OCI-LY1 (cell line): Measurements from ENCODE around the gene NECAB2.

Experiments used
- H2AFZ ChIP-seq: fragments of 200-600 bp; sonication (generic), shearing (Covaris generic); 2 replicates; pipeline ENCODE4 v1.6.0; 2014; ENCODE audit warnings: antibody characterized with exemption, mild to moderate bottlenecking, low read length
- H3F3A ChIP-seq: fragments of 200-600 bp; sonication (generic), shearing (Covaris generic); 2 replicates; pipeline ENCODE4 v1.6.0; 2014; ENCODE audit warnings: mild to moderate bottlenecking, antibody characterized with exemption, low read length, moderate library complexity; ENCODE audit not compliant: insufficient read depth
- H3K27ac ChIP-seq: fragments of 200-600 bp; sonication (generic); 2 replicates; pipeline ENCODE4 v1.5.1; 2014; ENCODE audit warnings: low read length, mixed run types, mild to moderate bottlenecking, low read depth; ENCODE audit not compliant: poor library complexity, severe bottlenecking
- H3K27me3 ChIP-seq: fragments of 200-600 bp; sonication (generic); 2 replicates; pipeline ENCODE4 v1.6.0; 2014; ENCODE audit warnings: antibody characterized with exemption, mild to moderate bottlenecking, low read length, moderate library complexity; ENCODE audit not compliant: insufficient read depth
- H3K36me3 ChIP-seq: fragments of 200-600 bp; sonication (generic); 2 replicates; pipeline ENCODE4 v1.6.1; 2014; ENCODE audit warnings: mild to moderate bottlenecking, antibody characterized with exemption, low read length, moderate library complexity, mixed read lengths; ENCODE audit not compliant: insufficient read depth
- H3K4me1 ChIP-seq: fragments of 200-600 bp; sonication (generic); 2 replicates; pipeline ENCODE4 v1.5.1; 2014; ENCODE audit warnings: mild to moderate bottlenecking, low read length, moderate library complexity; ENCODE audit not compliant: insufficient read depth, severe bottlenecking
- H3K4me2 ChIP-seq: fragments of 200-600 bp; sonication (generic), shearing (Covaris generic); 2 replicates; pipeline ENCODE4 v1.6.1; 2014; ENCODE audit warnings: low read length
- H3K4me3 ChIP-seq: fragments of 200-600 bp; sonication (generic); 2 replicates; pipeline ENCODE4 v1.5.1; 2014; ENCODE audit warnings: low read length, low read depth, mild to moderate bottlenecking, mixed read lengths; ENCODE audit not compliant: poor library complexity, severe bottlenecking
- H3K79me2 ChIP-seq: fragments of 200-600 bp; shearing (Covaris generic); 2 replicates; pipeline ENCODE4 v1.6.1; 2016; ENCODE audit warnings: mixed run types, low read length, mixed read lengths; ENCODE audit not compliant: insufficient read depth
- H3K9ac ChIP-seq: fragments of 200-600 bp; sonication (generic), shearing (Covaris generic); 2 replicates; pipeline ENCODE4 v1.6.1; 2014; ENCODE audit warnings: mild to moderate bottlenecking, low read length, mixed read lengths
- H3K9me2 ChIP-seq: fragments of 200-600 bp; sonication (generic), shearing (Covaris generic); 2 replicates; pipeline ENCODE4 v1.6.1; 2014; ENCODE audit warnings: low read depth, mild to moderate bottlenecking, low read length, mixed read lengths
- H3K9me3 ChIP-seq: fragments of 200-600 bp; shearing (Covaris generic); 2 replicates; pipeline ENCODE4 v1.6.1; 2014; ENCODE audit warnings: low read length, mixed read lengths
- H4K20me1 ChIP-seq: fragments of 200-600 bp; sonication (generic), shearing (Covaris generic); 2 replicates; pipeline ENCODE4 v1.6.0; 2016; ENCODE audit warnings: mild to moderate bottlenecking, low read length; ENCODE audit not compliant: insufficient read depth
- EZH2 ChIP-seq: fragments of 200-600 bp; sonication (generic), shearing (Covaris generic); IDR thresholded peaks from 2 replicates; pipeline ENCODE4 v1.8.0; 2017; ENCODE audit warnings: borderline replicate concordance, mixed run types, mild to moderate bottlenecking, antibody characterized with exemption, low read length, moderate library complexity, mixed read lengths
- TF ChIP-seq, protein P1 (sequence below): fragments of 200-600 bp; sonication (generic), shearing (Covaris generic); IDR thresholded peaks from 2 replicates; pipeline ENCODE4 v1.5.1; 2017; ENCODE audit warnings: mild to moderate bottlenecking, antibody characterized with exemption, low read length, moderate library complexity, mixed read lengths

Gene NECAB2

DNA sequence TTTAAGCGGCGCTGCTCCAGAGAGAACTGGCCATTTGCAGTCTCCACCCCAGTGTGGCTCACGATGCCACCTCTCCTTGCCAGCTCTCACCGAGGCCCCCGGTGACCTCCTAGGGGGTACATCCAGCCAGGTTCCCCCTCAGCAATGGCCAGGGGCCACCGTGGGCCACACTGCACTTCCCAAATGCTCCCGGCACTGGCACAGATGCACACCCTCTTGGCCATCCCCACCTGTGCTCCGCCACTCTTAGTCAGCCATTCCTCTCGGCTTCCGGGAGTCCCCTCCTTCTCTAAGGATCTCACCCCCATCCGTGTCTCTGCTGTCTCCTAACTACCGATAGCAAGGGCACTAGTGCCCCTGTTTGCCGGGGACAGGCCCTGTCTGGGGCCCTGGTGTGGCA is 43.4 kb upstream of the NECAB2 start:
- Histone ChIP-seq H3K9ac (no peak overlapping the region), H3K27me3 (no peaks in the 10 kb centered on the region), H3K4me2 (no peak overlapping the region), H3K4me3 (no peak overlapping the region), H3K27ac (no peak overlapping the region), H3K36me3 (no peaks in the 10 kb centered on the region), H3F3A (no peaks in the 10 kb centered on the region), H3K9me2 (no peaks in the 10 kb centered on the region), H3K4me1 (no peaks in the 10 kb centered on the region), H2AFZ (no peak overlapping the region), H3K79me2 (no peaks in the 10 kb centered on the region), H4K20me1 (no peaks in the 10 kb centered on the region), H3K9me3 (no peaks in the 10 kb centered on the region)
- no peak for TF ChIP-seq EZH2
- TF ChIP-seq, protein P1, sequence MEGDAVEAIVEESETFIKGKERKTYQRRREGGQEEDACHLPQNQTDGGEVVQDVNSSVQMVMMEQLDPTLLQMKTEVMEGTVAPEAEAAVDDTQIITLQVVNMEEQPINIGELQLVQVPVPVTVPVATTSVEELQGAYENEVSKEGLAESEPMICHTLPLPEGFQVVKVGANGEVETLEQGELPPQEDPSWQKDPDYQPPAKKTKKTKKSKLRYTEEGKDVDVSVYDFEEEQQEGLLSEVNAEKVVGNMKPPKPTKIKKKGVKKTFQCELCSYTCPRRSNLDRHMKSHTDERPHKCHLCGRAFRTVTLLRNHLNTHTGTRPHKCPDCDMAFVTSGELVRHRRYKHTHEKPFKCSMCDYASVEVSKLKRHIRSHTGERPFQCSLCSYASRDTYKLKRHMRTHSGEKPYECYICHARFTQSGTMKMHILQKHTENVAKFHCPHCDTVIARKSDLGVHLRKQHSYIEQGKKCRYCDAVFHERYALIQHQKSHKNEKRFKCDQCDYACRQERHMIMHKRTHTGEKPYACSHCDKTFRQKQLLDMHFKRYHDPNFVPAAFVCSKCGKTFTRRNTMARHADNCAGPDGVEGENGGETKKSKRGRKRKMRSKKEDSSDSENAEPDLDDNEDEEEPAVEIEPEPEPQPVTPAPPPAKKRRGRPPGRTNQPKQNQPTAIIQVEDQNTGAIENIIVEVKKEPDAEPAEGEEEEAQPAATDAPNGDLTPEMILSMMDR, result no peak

DNA sequence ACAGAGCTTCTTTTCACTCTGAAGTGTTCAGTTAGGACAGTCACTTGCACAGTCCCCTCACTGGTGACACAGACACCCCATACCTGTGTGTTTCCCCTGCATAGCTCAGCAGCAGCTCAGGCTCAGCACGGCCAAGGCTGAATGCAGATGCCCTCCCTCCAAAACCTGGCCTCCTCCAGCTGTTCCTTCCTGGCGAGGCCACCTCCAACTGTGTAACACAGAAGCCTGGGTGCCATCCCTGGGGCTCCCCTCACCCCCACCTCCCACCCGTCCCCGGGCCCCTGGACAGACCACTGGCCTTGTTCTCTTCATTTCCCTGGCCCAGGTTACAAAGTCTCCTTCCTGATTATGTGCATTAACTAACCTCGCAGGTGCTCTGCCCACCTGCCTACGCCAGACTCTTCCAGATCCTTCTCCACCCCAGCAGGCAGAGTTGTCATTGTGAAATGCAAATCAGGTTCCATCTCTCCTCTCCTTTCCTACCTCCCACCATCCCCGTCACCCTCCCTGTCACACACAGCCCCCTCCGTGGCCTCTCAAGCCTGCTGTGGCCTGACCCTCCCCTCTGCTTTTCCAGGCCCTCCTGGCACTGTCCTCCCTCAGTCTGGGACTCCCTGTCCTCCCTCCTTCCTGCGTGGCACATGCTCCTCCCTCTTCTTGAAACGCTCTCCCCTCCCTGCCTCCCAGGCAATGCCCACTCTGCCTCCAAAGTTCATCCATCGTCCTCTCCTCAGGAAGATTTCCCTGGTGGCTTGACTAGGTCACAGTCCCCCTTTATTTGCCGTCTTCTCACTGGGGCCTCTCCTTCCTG is 42.7 kb upstream of the NECAB2 start:
- H3K27me3 ChIP-seq, result no peaks in the 10 kb centered on the region
- no peaks in the 10 kb centered on the region for H3K4me1 ChIP-seq
- TF ChIP-seq, protein P1, result no peak
- no peak for TF ChIP-seq EZH2
- H3F3A ChIP-seq, result no peaks in the 10 kb centered on the region
- no peaks in the 10 kb centered on the region for H3K36me3 ChIP-seq
- H3K9me3 ChIP-seq, result no peaks in the 10 kb centered on the region
- no peaks in the 10 kb centered on the region for H4K20me1 ChIP-seq
- no peak overlapping the region for H3K4me2 ChIP-seq
- no peak overlapping the region for H3K9ac ChIP-seq
- no peak overlapping the region for H2AFZ ChIP-seq
- no peaks in the 10 kb centered on the region for H3K79me2 ChIP-seq
- H3K9me2 ChIP-seq, result no peaks in the 10 kb centered on the region
- no peak overlapping the region for H3K27ac ChIP-seq
- H3K4me3 ChIP-seq, result no peak overlapping the region

DNA sequence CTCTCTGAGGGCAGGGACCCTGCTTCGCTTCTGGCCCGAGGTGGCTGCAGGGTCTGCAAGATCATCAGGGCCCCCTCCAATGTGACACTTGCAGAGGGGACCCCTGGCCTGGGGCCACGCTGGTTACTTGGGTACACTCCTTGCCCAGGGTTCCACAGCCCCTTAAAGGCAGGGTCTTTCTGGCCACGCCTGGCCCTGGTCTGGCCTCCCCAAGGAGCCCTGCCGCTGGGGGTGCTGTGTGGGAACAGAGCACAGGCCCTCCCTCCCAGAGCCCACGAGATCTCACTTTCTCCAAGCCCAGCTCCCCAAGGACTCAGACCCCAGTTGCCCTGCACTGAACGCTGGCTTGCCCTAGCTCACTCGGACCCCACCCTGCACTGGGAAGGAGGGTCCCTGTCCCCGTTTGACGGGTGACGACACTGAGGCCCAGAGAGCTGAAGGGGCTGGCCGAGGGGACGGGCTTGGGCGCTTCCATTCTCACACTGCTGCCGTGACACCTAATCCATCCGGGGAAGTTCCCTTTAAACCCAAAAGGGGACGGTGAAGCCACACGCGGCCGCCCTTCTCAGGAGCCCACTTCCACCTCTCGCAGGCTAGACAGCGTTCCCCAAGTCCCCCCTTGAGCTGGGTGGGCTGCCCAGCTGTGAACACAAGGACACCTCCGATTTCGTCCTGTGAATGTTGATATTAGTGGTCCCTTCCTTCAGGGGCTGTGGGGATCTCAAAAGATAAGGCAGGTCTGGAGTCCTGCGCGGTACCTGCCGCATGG is 41.9 kb upstream of the NECAB2 start:
- Histone ChIP-seq H2AFZ (no peak overlapping the region), H3K4me1 (no peaks in the 10 kb centered on the region), H3K9me3 (no peaks in the 10 kb centered on the region)

More for the DNA sequence above, 41.9 kb upstream of the NECAB2 start:
- no peak for TF ChIP-seq EZH2
- Histone ChIP-seq H3K4me3 (no peak overlapping the region), H3K27me3 (no peaks in the 10 kb centered on the region), H3F3A (no peaks in the 10 kb centered on the region), H3K27ac (no peak overlapping the region), H3K9me2 (no peaks in the 10 kb centered on the region), H3K36me3 (no peaks in the 10 kb centered on the region), H3K4me2 (no peak overlapping the region), H4K20me1 (no peaks in the 10 kb centered on the region), H3K79me2 (no peaks in the 10 kb centered on the region), H3K9ac (no peak overlapping the region)
